DMS114 treated with DMSO at 0.1 percent for 48 hours (cell line): ENCODE results near the gene MLANA.

ENCODE experiments used
- DNase-seq: peaks from one replicate; lab custom pipeline; 2025; ENCODE audit not compliant: unreplicated experiment; lab: John Stamatoyannopoulos, UW

MLANA gene

GRCh38 chr9:5953743-5954707 lies 63.3 kb downstream of the MLANA start:
- DNase-seq = no peak

DNA sequence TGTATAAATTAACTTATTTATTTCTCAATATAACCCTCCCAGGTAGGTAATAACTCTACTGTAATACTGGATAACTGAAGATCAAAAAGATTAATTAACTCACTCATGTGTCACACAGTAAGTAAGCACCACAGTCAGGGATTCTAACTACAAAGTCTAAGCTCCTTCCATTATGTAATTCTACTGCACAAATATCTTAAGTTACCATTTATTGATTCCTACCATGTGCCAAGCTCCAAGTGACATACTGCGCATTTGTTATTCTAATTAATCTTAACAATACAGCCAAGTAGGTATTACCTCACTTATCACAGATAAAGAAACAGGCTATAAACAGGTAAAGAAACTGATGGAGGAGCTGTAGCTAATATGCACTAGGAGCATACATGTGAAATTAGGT lies 66.5 kb downstream of the MLANA start:
- no peak for DNase-seq

GRCh38 chr9:5958273-5958672 lies 67.6 kb downstream of the MLANA start:
- DNase-seq = no peak
